ENCODE results near the gene UGT1A5. TPM values are rescaled to one million over a fixed set of nuclear protein-coding genes. Genes with fewer than 3 reads are reported as not detected.

Gene UGT1A5
- not detected in 2 replicates for total RNA-seq

DNA sequence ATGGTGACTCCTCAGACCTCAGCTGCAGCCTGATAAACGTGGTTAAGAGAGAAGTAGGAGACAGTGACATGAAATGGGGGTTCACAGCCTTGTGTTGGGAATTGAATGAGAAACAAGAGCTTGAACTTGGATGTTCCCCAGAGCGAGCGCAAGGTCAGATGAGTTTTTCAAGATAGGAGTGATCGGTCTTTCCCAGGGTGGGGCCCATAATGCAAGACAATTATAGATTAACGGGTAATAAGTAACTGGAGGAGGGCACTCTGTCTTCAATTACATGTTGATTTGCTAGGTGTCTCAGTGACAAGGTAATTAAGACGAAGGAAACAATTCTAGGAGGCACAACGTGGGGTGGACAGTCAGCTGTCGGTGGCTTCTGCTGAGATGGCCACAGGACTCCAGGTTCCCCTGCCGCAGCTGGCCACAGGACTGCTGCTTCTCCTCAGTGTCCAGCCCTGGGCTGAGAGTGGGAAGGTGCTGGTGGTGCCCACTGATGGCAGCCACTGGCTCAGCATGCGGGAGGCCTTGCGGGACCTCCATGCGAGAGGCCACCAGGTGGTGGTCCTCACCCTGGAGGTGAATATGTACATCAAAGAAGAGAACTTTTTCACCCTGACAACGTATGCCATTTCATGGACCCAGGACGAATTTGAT is at the start of gene UGT1A5:
Gene UGT1A5 (plus strand): TSS at position 297 of the 651 bp plus-strand sequence. CDS start 85 bp downstream, at position 382.

GRCh38 chr2:233671290-233672161 is 41.2 kb upstream of the UGT1A5 start, which contains the start of gene UGT1A9:
Gene UGT1A9 (plus strand): TSS chr2:233671898. CDS start chr2:233671935, 37 bp downstream.

DNA sequence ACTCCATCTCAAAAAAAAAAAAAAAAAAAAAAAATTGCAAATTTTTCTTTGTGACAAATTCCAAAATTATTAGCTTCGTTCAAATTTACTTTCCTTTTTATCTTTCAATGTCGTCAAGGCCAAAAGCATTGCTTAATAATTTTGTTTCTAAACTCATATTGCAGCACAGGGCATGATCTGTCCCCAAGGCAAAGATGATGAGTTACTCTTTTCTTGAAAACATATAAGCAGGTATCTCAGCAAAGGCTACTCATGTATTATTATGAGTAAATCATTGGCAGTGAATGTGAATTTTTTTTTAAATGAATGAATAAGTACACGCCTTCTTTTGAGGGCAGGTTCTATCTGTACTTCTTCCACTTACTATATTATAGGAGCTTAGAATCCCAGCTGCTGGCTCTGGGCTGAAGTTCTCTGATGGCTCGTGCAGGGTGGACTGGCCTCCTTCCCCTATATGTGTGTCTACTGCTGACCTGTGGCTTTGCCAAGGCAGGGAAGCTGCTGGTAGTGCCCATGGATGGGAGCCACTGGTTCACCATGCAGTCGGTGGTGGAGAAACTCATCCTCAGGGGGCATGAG is 31.1 kb upstream of the UGT1A5 start, which contains the start of gene UGT1A7:
Gene UGT1A7 (plus strand): TSS at position 381 of the 579 bp plus-strand sequence. CDS start 37 bp downstream, at position 418.

GRCh38 chr2:233692648-233693047 is 20.1 kb upstream of the UGT1A5 start, which contains the start of gene UGT1A6:
Gene UGT1A6 (plus strand): TSS chr2:233692890. CDS start chr2:233693005, 115 bp downstream.

DNA sequence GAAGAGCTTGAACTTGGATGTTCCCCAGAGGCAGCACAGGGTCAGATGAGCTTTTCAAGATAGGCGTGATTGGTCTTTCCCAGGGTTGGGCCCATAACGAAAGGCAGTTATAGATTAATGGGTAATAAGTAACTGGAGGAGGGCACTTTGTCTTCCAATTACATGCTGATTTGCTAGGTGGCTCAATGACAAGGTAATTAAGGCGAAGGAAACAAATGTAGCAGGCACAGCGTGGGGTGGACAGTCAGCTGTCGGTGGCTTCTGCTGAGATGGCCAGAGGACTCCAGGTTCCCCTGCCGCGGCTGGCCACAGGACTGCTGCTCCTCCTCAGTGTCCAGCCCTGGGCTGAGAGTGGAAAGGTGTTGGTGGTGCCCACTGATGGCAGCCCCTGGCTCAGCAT is 5.8 kb downstream of the UGT1A5 start, which contains the start of gene UGT1A4:
Gene UGT1A4 (plus strand): TSS at position 185 of the 400 bp plus-strand sequence. CDS start 85 bp downstream, at position 270.

DNA sequence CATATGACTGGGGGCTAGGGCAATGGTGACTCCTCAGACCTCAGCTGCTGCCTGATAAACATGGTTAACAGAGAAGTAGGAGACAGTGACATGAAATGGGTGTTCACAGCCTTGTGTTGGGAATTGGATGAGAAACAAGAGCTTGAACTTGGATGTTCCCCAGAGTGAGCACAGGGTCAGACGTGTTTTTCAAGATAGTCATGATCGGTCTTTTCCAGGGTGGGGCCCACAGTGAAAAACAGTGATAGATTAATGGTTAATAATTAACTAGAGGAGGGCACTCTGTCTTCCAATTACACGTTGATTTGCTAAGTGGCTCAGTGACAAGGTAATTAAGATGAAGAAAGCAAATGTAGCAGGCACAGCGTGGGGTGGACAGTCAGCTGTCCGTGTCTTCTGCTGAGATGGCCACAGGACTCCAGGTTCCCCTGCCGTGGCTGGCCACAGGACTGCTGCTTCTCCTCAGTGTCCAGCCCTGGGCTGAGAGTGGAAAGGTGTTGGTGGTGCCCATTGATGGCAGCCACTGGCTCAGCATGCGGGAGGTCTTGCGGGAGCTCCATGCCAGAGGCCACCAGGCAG is 16.1 kb downstream of the UGT1A5 start, which contains the start of gene UGT1A3:
Gene UGT1A3 (plus strand): TSS at position 320 of the 579 bp plus-strand sequence. CDS start 85 bp downstream, at position 405.

DNA sequence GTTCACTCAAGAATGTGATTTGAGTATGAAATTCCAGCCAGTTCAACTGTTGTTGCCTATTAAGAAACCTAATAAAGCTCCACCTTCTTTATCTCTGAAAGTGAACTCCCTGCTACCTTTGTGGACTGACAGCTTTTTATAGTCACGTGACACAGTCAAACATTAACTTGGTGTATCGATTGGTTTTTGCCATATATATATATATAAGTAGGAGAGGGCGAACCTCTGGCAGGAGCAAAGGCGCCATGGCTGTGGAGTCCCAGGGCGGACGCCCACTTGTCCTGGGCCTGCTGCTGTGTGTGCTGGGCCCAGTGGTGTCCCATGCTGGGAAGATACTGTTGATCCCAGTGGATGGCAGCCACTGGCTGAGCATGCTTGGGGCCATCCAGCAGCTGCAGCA is 47.3 kb downstream of the UGT1A5 start, which contains the start of gene UGT1A1:
Gene UGT1A1 (plus strand): TSS at position 228 of the 400 bp plus-strand sequence. CDS start 18 bp downstream, at position 246.

GRCh38 chr2:233778030-233778429 is 65.3 kb downstream of the UGT1A5 start, which contains the start of gene MROH2A:
Gene MROH2A (plus strand): TSS chr2:233778330. CDS start chr2:233779359, 1,029 bp downstream.

Other genes with a start within 250 kb of the UGT1A5 start
- gene USP40, start 146.1 kb upstream of the UGT1A5 start, total RNA-seq: 22.0 and 28.2 TPM in 2 replicates
- not detected in 2 replicates for gene UGT1A8, start 95.3 kb upstream of the UGT1A5 start, total RNA-seq
- gene UGT1A10, start 76.5 kb upstream of the UGT1A5 start, total RNA-seq: not detected in 2 replicates
- not detected in 2 replicates for gene UGT1A9, start 41.0 kb upstream of the UGT1A5 start, total RNA-seq
- not detected in 2 replicates for gene UGT1A7, start 31.0 kb upstream of the UGT1A5 start, total RNA-seq
- gene UGT1A6, start 20.0 kb upstream of the UGT1A5 start, total RNA-seq: not detected in 2 replicates
- not detected in 2 replicates for gene UGT1A4, start 5.8 kb downstream of the UGT1A5 start, total RNA-seq
- gene UGT1A3, start 16.1 kb downstream of the UGT1A5 start, total RNA-seq: not detected in 2 replicates
- not detected in 2 replicates for gene UGT1A1, start 47.4 kb downstream of the UGT1A5 start, total RNA-seq
- gene MROH2A, start 65.4 kb downstream of the UGT1A5 start, total RNA-seq: not detected in 2 replicates
- 15.1 and 34.6 TPM in 2 replicates for gene HJURP, start 141.6 kb downstream of the UGT1A5 start, total RNA-seq
- 0.20 and 0.73 TPM in 2 replicates for gene TRPM8, start 204.5 kb downstream of the UGT1A5 start, total RNA-seq

Measured in subcutaneous preadipocyte (primary cell).